HepG2 (cell line): ENCODE results near the gene TAF12. TPM values are rescaled to one million over a fixed set of nuclear protein-coding genes. Genes with fewer than 3 reads are reported as not detected.

ENCODE experiments used
- BHLHE40 ChIP-seq: IDR thresholded peaks from 2 replicates; pipeline ENCODE4 v1.6.1; 2011; ENCODE audit warnings: low read length, improper control_type of control experiment
- ERF ChIP-seq: IDR thresholded peaks from 2 replicates; pipeline ENCODE4 v1.6.1; 2018; ENCODE audit warnings: missing biosample characterization, missing genetic modification reagents
- FLYWCH1 ChIP-seq: sonication (generic); formaldehyde crosslinking; IDR thresholded peaks from 2 replicates; pipeline ENCODE4 v1.8.1; 2023; ENCODE audit warnings: mild to moderate bottlenecking, missing genetic modification reagents
- GLI4 ChIP-seq: sonication (generic); formaldehyde crosslinking; IDR thresholded peaks from 2 replicates; pipeline ENCODE4 v1.5.1; 2020; ENCODE audit warnings: missing genetic modification reagents, mild to moderate bottlenecking, moderate library complexity, borderline replicate concordance
- ISX ChIP-seq: sonication (generic); formaldehyde crosslinking; conservative IDR thresholded peaks from 2 replicates; pipeline ENCODE4 v1.5.0; 2020; ENCODE audit warnings: missing genetic modification reagents
- KDM5B ChIP-seq: sonication (generic); formaldehyde crosslinking; IDR thresholded peaks from 2 replicates; pipeline ENCODE4 v1.4.0; 2020; ENCODE audit warnings: missing genetic modification reagents, mild to moderate bottlenecking, borderline replicate concordance
- KMT2A ChIP-seq: sonication (generic); formaldehyde crosslinking; IDR thresholded peaks from 2 replicates; pipeline ENCODE4 v1.4.0; 2020; ENCODE audit warnings: missing genetic modification reagents
- SIN3A ChIP-seq: IDR thresholded peaks from 2 replicates; pipeline ENCODE4 v1.6.1; 2011; ENCODE audit warnings: low read depth, mild to moderate bottlenecking, control low read depth, low read length, borderline replicate concordance
- ZBTB7B ChIP-seq: sonication (generic); formaldehyde crosslinking; IDR thresholded peaks from 2 replicates; pipeline ENCODE4 v1.4.0; 2020; ENCODE audit warnings: missing genetic modification reagents
- ZFX ChIP-seq: sonication (generic); formaldehyde crosslinking; IDR thresholded peaks from 2 replicates; pipeline ENCODE4 v1.4.0; 2020; ENCODE audit warnings: mild to moderate bottlenecking, low read depth, missing genetic modification reagents, moderate library complexity
- ZNF263 ChIP-seq: sonication (generic); formaldehyde crosslinking; IDR thresholded peaks from 2 replicates; pipeline ENCODE4 v1.4.0; 2020; ENCODE audit warnings: missing genetic modification reagents
- ZNF446 ChIP-seq: sonication (generic); formaldehyde crosslinking; IDR thresholded peaks from 2 replicates; pipeline ENCODE4 v1.5.0; 2020; ENCODE audit warnings: mild to moderate bottlenecking, missing genetic modification reagents
- ZNF549 ChIP-seq: sonication (generic); formaldehyde crosslinking; IDR thresholded peaks from 2 replicates; pipeline ENCODE4 v1.5.0; 2020; ENCODE audit warnings: missing genetic modification reagents
- ZNF598 ChIP-seq: sonication (generic); formaldehyde crosslinking; IDR thresholded peaks from 2 replicates; pipeline ENCODE4 v1.5.1; 2020; ENCODE audit warnings: mild to moderate bottlenecking, missing genetic modification reagents, borderline replicate concordance
- ZNF761 ChIP-seq: sonication (generic); formaldehyde crosslinking; conservative IDR thresholded peaks from 2 replicates; pipeline ENCODE4 v1.4.0; 2020; ENCODE audit warnings: mild to moderate bottlenecking, missing genetic modification reagents
- ZSCAN29 ChIP-seq: sonication (generic); formaldehyde crosslinking; conservative IDR thresholded peaks from 2 replicates; pipeline ENCODE4 v1.4.0; 2020; ENCODE audit warnings: mild to moderate bottlenecking, missing genetic modification reagents
- polyA plus RNA-seq, 8 experiments: library from polyadenylated mRNA; depleted of rRNA in 3 of 8; stranded (reverse) in 7 of 8; unstranded in 1 of 8; fragments of >200 nt; fragmentation: Illumina TruSeq in 4 of 8; extraction: Trizol in 4 of 8; gene quantifications; 2 replicates each; pipeline versions ENCODE4 v1.2.1 to v1.2.3, GENCODE V29; 2011 to 2016; ENCODE audit warnings: low read depth in 4 of 8, missing spikeins in 1 of 8, mixed read lengths in 1 of 8; ENCODE audit not compliant: insufficient read depth in 1 of 8
- total RNA-seq, 5 experiments: library from RNA; depleted of rRNA; stranded (reverse); fragments of >200 nt; fragmentation: Illumina TruSeq; extraction: Trizol; gene quantifications; 2 replicates each; pipeline ENCODE4 v1.2.3, GENCODE V29; 2016; ENCODE audit warnings: low read depth in 1 of 5
- TF ChIP-seq, protein P1 (sequence below): sonication (generic); formaldehyde crosslinking; IDR thresholded peaks from 2 replicates; pipeline ENCODE4 v1.4.0; 2020; ENCODE audit warnings: missing genetic modification reagents, borderline replicate concordance
- TF ChIP-seq, protein P2 (sequence below): sonication (generic); formaldehyde crosslinking; IDR thresholded peaks from 2 replicates; pipeline ENCODE4 v1.5.1; 2020; ENCODE audit warnings: mild to moderate bottlenecking, missing genetic modification reagents
- TF ChIP-seq, protein P3 (sequence below): sonication (generic); formaldehyde crosslinking; conservative IDR thresholded peaks from 2 replicates; pipeline ENCODE4 v1.8.0; 2022; ENCODE audit warnings: low read depth, missing genetic modification reagents

Gene TAF12
- total and polyA plus RNA-seq, 2 of the 13 experiments (the other 11 are each of a cell fraction or from before 2014, with no cell fraction given): 16.3 to 17.1 TPM

DNA sequence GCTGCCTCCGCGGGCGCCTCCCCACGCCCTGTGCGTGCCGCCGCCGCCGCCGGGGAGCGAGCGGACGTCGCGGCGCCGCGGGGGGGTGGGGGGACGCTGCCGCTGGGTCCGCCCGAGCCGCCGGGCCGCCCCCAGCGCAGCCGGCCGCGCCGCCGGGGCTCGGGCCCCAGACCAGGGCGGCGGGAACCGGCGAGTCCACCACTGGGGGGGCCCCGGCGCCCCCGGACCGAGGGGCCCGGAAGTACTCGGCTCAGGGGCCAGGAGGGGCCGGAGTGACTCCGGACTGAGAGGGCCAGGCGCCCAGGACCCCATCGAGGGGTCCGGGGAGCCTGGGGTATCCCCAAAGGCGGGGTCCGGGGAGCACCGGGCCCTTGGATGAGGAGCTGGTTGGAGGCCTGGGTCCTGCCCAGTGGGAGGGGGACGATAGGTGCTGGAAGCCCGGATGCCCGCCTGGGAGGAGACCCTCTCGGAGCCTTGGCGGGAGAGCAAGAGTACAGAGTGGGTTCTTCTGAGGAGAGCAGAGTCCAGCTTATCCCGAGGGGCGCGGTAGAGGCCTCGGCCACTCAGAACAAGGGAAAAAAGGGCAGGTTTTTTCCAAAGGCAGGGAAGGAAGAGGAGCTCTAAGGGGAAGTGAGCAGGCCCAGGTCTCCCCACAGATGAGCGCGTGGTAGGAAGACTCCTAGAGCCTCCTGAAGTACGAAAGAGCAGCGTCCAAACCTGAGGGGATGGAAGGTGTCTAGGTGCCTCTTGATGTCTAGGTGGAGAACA is 26.3 kb upstream of the TAF12 start (continued):
- TF ChIP-seq, protein P1, sequence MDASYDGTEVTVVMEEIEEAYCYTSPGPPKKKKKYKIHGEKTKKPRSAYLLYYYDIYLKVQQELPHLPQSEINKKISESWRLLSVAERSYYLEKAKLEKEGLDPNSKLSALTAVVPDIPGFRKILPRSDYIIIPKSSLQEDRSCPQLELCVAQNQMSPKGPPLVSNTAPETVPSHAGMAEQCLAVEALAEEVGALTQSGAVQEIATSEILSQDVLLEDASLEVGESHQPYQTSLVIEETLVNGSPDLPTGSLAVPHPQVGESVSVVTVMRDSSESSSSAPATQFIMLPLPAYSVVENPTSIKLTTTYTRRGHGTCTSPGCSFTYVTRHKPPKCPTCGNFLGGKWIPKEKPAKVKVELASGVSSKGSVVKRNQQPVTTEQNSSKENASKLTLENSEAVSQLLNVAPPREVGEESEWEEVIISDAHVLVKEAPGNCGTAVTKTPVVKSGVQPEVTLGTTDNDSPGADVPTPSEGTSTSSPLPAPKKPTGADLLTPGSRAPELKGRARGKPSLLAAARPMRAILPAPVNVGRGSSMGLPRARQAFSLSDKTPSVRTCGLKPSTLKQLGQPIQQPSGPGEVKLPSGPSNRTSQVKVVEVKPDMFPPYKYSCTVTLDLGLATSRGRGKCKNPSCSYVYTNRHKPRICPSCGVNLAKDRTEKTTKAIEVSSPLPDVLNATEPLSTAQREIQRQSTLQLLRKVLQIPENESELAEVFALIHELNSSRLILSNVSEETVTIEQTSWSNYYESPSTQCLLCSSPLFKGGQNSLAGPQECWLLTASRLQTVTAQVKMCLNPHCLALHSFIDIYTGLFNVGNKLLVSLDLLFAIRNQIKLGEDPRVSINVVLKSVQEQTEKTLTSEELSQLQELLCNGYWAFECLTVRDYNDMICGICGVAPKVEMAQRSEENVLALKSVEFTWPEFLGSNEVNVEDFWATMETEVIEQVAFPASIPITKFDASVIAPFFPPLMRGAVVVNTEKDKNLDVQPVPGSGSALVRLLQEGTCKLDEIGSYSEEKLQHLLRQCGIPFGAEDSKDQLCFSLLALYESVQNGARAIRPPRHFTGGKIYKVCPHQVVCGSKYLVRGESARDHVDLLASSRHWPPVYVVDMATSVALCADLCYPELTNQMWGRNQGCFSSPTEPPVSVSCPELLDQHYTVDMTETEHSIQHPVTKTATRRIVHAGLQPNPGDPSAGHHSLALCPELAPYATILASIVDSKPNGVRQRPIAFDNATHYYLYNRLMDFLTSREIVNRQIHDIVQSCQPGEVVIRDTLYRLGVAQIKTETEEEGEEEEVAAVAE (CRISPR knock-in tag): 0 out of 2 replicates have a peak, but pooled peaks have one; percentile 17
- TF ChIP-seq ZNF549 (no peak), ISX (CRISPR knock-in tag) (no peak), ERF (0 out of 2 replicates have a peak, but pooled peaks have one; percentile 17), ZBTB7B (CRISPR knock-in tag) (peak; percentile 68; the same call in 1 of the 2 replicates), ZNF598 (CRISPR knock-in tag) (peak; percentile 35; the same call in 1 of the 2 replicates), BHLHE40 (no peak), SIN3A (peak; percentile 71; the same call in 1 of the 2 replicates), ZNF446 (CRISPR knock-in tag) (0 out of 2 replicates have a peak, but pooled peaks have one; percentile 28), KMT2A (CRISPR knock-in tag) (no peak), ZFX (CRISPR knock-in tag) (peak; percentile 55), FLYWCH1 (no peak), KDM5B (CRISPR knock-in tag) (peak; percentile 20; the same call in 1 of the 2 replicates), ZSCAN29 (0 out of 2 replicates have a peak, but pooled peaks have one; percentile 17), ZNF761 (no peak), GLI4 (CRISPR knock-in tag) (no peak), ZNF263 (CRISPR knock-in tag) (0 out of 2 replicates have a peak, but pooled peaks have one; percentile 27)
- TF ChIP-seq, protein P2, sequence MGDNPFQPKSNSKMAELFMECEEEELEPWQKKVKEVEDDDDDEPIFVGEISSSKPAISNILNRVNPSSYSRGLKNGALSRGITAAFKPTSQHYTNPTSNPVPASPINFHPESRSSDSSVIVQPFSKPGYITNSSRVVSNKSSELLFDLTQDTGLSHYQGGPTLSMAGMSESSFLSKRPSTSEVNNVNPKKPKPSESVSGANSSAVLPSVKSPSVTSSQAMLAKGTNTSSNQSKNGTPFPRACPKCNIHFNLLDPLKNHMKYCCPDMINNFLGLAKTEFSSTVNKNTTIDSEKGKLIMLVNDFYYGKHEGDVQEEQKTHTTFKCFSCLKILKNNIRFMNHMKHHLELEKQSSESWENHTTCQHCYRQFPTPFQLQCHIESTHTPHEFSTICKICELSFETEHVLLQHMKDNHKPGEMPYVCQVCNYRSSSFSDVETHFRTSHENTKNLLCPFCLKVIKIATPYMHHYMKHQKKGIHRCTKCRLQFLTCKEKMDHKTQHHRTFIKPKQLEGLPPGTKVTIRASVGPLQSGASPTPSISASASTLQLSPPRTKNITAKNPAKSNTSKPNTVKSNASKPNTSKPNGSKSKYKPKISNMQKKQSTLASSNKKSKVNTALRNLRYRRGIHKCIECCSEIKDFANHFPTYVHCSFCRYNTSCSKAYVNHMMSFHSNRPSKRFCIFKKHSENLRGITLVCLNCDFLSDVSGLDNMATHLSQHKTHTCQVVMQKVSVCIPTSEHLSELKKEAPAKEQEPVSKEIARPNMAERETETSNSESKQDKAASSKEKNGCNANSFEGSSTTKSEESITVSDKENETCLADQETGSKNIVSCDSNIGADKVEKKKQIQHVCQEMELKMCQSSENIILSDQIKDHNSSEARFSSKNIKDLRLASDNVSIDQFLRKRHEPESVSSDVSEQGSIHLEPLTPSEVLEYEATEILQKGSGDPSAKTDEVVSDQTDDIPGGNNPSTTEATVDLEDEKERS (CRISPR knock-in tag): 0 out of 2 replicates have a peak, but pooled peaks have one; percentile 44
- TF ChIP-seq, protein P3, sequence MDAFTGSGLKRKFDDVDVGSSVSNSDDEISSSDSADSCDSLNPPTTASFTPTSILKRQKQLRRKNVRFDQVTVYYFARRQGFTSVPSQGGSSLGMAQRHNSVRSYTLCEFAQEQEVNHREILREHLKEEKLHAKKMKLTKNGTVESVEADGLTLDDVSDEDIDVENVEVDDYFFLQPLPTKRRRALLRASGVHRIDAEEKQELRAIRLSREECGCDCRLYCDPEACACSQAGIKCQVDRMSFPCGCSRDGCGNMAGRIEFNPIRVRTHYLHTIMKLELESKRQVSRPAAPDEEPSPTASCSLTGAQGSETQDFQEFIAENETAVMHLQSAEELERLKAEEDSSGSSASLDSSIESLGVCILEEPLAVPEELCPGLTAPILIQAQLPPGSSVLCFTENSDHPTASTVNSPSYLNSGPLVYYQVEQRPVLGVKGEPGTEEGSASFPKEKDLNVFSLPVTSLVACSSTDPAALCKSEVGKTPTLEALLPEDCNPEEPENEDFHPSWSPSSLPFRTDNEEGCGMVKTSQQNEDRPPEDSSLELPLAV (CRISPR knock-in tag): no peak
